Karpas-422 (cell line): ENCODE measurements around the gene AGAP1. TPM values are rescaled to one million over a fixed set of nuclear protein-coding genes. Genes with fewer than 3 reads are reported as not detected.

Source experiments
- DNase-seq: peaks from one replicate; pipeline ENCODE4 v3.0.0-alpha.2; 2015
- H2AFZ ChIP-seq: fragments of 200-600 bp; sonication (generic); 2 replicates; pipeline ENCODE4 v1.6.1; 2014; ENCODE audit warnings: antibody characterized with exemption, low read length, mixed read lengths
- H3K27ac ChIP-seq: fragments of 200-600 bp; sonication (generic); 2 replicates; pipeline ENCODE4 v1.5.1; 2014; ENCODE audit warnings: mild to moderate bottlenecking, low read length, moderate library complexity
- H3K27me3 ChIP-seq: fragments of 200-600 bp; sonication (generic); 2 replicates; pipeline ENCODE4 v1.6.1; 2014; ENCODE audit warnings: low read length, mixed read lengths
- H3K36me3 ChIP-seq: fragments of 200-600 bp; sonication (generic); 2 replicates; pipeline ENCODE4 v1.6.1; 2014; ENCODE audit warnings: low read length, mixed read lengths; ENCODE audit not compliant: insufficient read depth
- H3K4me1 ChIP-seq: fragments of 200-600 bp; sonication (generic); 2 replicates; pipeline ENCODE4 v1.6.1; 2014; ENCODE audit warnings: mild to moderate bottlenecking, low read length, mixed read lengths
- H3K4me2 ChIP-seq: fragments of 200-600 bp; sonication (generic); 2 replicates; pipeline ENCODE4 v1.6.1; 2014; ENCODE audit warnings: low read length, low read depth, mild to moderate bottlenecking; ENCODE audit not compliant: poor library complexity, severe bottlenecking
- H3K4me3 ChIP-seq: fragments of 200-600 bp; sonication (generic); 2 replicates; pipeline ENCODE4 v1.5.1; 2014; ENCODE audit warnings: mild to moderate bottlenecking, antibody characterized with exemption, low read length, mixed read lengths
- H3K79me2 ChIP-seq: fragments of 200-600 bp; sonication (generic); 2 replicates; pipeline ENCODE4 v1.6.1; 2014; ENCODE audit warnings: mild to moderate bottlenecking, low read length, mixed read lengths
- H3K9ac ChIP-seq: fragments of 200-600 bp; sonication (generic); 2 replicates; pipeline ENCODE4 v1.6.0; 2014; ENCODE audit warnings: low read length
- H3K9me2 ChIP-seq: fragments of 200-600 bp; sonication (generic), shearing (Covaris generic); replicated peaks from 2 replicates; pipeline ENCODE4 v1.6.0; 2014; ENCODE audit warnings: mild to moderate bottlenecking, low read length, moderate library complexity; ENCODE audit not compliant: insufficient read depth
- H3K9me3 ChIP-seq: fragments of 300-700, 200-600 bp; sonication (generic); 2 replicates; pipeline ENCODE4 v1.6.1; 2014; ENCODE audit warnings: low read length, mixed read lengths
- H4K20me1 ChIP-seq: fragments of 200-600 bp; sonication (generic); 2 replicates; pipeline ENCODE4 v1.6.1; 2014; ENCODE audit warnings: mild to moderate bottlenecking, antibody characterized with exemption, low read length, low read depth; ENCODE audit not compliant: insufficient read depth
- total RNA-seq: library from RNA; depleted of rRNA; stranded (reverse); fragments of >200 nt; shearing (Covaris generic); gene quantifications from 2 replicates; pipeline ENCODE4 v1.2.3, GENCODE V29; 2014; ENCODE audit warnings: low replicate concordance

The AGAP1 gene
- total RNA-seq, 1 experiment from 2014 or later: not detected

- Histone ChIP-seq H2AFZ (no peak overlapping the region), H3K9me3 (no peaks in the 10 kb centered on the region), H4K20me1 (no peaks in the 10 kb centered on the region), H3K4me3 (no peak overlapping the region), H3K79me2 (no peaks in the 10 kb centered on the region), H3K4me2 (no peak overlapping the region), H3K27ac (no peak overlapping the region), H3K36me3 (no peaks in the 10 kb centered on the region), H3K4me1 (no peaks in the 10 kb centered on the region), H3K27me3 (no peaks in the 10 kb centered on the region), H3K9me2 (no peaks in the 10 kb centered on the region), H3K9ac (no peak overlapping the region)
- no peak for DNase-seq
These were observed 432.4 kb downstream of the AGAP1 start for GRCh38 chr2:235926229-235926628.

GRCh38 chr2:235928751-235929370 lies 435.0 kb downstream of the AGAP1 start:
- no peak for DNase-seq
- no peaks in the 10 kb centered on the region for H3K79me2 ChIP-seq
- H3K9me2 ChIP-seq: no peaks in the 10 kb centered on the region
- H2AFZ ChIP-seq: no peak overlapping the region
- no peak overlapping the region for H3K4me2 ChIP-seq
- no peak overlapping the region for H3K4me3 ChIP-seq
- no peaks in the 10 kb centered on the region for H3K4me1 ChIP-seq
- no peak overlapping the region for H3K9ac ChIP-seq
- no peaks in the 10 kb centered on the region for H3K27me3 ChIP-seq
- H3K36me3 ChIP-seq: no peaks in the 10 kb centered on the region
- no peaks in the 10 kb centered on the region for H3K9me3 ChIP-seq
- no peak overlapping the region for H3K27ac ChIP-seq
- H4K20me1 ChIP-seq: no peaks in the 10 kb centered on the region

DNA sequence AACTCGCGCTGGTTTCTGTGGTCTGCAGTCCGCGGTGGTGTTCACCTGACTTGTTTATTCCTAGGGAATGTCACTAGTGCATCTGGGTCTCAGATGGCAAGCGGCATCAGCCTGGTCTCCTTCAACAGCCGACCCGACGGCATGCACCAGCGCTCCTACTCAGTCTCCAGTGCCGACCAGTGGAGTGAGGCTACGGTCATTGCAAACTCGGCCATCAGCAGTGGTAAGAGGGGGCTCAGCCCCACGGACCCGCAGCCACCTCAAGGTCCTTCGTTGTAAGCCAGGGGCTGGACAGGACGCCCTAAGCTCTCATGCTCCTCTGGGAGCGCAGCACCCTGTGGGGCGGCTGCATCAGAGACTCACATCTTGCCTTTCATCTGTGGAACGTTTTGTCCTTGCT lies 436.9 kb downstream of the AGAP1 start:
- Histone ChIP-seq H3K4me3 (no peak overlapping the region), H3K9me3 (no peaks in the 10 kb centered on the region), H3K36me3 (no peaks in the 10 kb centered on the region), H3K4me2 (no peak overlapping the region), H4K20me1 (no peaks in the 10 kb centered on the region), H3K9ac (no peak overlapping the region), H3K79me2 (no peaks in the 10 kb centered on the region), H3K27me3 (no peaks in the 10 kb centered on the region), H3K4me1 (no peaks in the 10 kb centered on the region), H3K27ac (no peak overlapping the region), H2AFZ (no peak overlapping the region), H3K9me2 (no peaks in the 10 kb centered on the region)
- DNase-seq: no peak

DNA sequence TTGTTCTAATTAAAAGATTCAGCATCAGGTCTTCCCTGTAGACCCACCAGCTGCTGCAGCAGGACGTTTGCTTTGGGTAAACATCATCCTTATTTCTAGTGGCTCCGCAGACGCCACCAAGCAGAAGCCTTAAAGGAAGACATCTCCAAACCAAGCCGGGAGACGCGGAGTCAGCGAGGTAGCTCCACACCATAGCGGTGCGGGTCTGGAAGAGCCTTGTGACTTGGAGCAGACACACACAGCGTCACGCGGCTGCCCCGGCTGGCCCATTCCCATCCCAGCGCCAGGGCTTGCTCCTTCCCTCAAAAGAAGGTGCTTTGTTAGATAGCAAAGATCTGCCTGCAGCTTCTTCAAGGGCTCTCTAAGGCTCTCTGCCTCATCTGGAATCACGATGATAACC lies 437.8 kb downstream of the AGAP1 start:
- Histone ChIP-seq H3K27ac (no peak overlapping the region), H3K4me2 (no peak overlapping the region), H3K79me2 (no peaks in the 10 kb centered on the region), H3K36me3 (no peaks in the 10 kb centered on the region), H3K4me3 (no peak overlapping the region), H4K20me1 (no peaks in the 10 kb centered on the region), H3K9me3 (peaks cover 5% of the 10 kb centered on the region; the same call in 1 of the 2 replicates), H3K4me1 (no peaks in the 10 kb centered on the region), H3K9ac (no peak overlapping the region), H3K9me2 (no peaks in the 10 kb centered on the region), H3K27me3 (no peaks in the 10 kb centered on the region), H2AFZ (no peak overlapping the region)
- no peak for DNase-seq

DNA sequence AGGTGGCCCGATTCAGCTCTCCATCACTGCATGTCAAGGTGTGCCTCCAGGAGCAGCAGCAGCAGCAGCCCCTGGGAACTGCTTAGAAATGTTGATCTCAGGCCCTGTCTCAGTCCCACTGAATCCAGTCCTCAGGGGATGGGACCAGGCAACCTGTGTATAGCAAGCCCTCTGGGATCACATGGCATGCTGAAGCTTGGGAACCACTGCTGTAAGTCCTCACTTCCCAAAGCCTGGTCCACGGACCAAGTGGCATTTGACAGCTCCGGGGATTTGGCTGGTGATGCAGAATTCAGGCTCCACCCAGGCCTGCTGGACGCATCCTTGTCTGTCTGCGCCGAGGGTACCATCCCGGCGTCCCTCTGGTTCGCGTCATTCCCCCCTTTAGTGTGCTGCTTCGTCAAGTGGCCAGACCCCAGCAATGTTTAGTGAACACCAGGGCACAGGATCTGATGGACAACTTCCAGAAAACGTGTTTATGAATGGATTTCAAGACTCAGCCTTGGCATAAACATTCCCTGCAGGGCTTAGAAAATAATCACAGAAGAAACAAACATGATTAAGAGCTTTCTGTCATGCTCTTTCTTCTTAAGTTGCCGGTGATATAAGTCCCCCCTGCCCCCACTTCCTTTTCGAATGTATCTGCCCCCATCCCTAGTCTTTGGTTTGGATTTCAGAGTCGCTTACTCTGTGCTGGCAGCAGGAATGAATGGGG lies 440.4 kb downstream of the AGAP1 start:
- H3K9ac ChIP-seq: no peak overlapping the region
- H3K4me2 ChIP-seq: no peak overlapping the region
- H3K9me2 ChIP-seq: no peaks in the 10 kb centered on the region
- H3K79me2 ChIP-seq: no peaks in the 10 kb centered on the region
- no peak overlapping the region for H3K27ac ChIP-seq
- H3K4me1 ChIP-seq: no peaks in the 10 kb centered on the region
- no peak for DNase-seq
- H3K36me3 ChIP-seq: no peaks in the 10 kb centered on the region
- no peak overlapping the region for H2AFZ ChIP-seq
- no peaks in the 10 kb centered on the region for H4K20me1 ChIP-seq
- H3K27me3 ChIP-seq: no peaks in the 10 kb centered on the region
- peaks cover 5% of the 10 kb centered on the region; the same call in 1 of the 2 replicates for H3K9me3 ChIP-seq
- no peak overlapping the region for H3K4me3 ChIP-seq

- Histone ChIP-seq H3K4me1 (no peaks in the 10 kb centered on the region), H3K9ac (no peak overlapping the region), H3K4me3 (no peak overlapping the region), H3K36me3 (no peaks in the 10 kb centered on the region), H3K4me2 (no peak overlapping the region), H2AFZ (no peak overlapping the region), H3K9me3 (peaks cover 5% of the 10 kb centered on the region; the same call in 1 of the 2 replicates), H3K27ac (no peak overlapping the region), H3K27me3 (no peaks in the 10 kb centered on the region), H3K79me2 (no peaks in the 10 kb centered on the region), H4K20me1 (no peaks in the 10 kb centered on the region), H3K9me2 (no peaks in the 10 kb centered on the region)
- no peak for DNase-seq
These were observed 441.1 kb downstream of the AGAP1 start for GRCh38 chr2:235934774-235935484.

- DNase-seq: no peak
- no peak overlapping the region for H2AFZ ChIP-seq
- H3K36me3 ChIP-seq: no peaks in the 10 kb centered on the region
- H3K9me2 ChIP-seq: no peaks in the 10 kb centered on the region
- H3K9me3 ChIP-seq: peaks cover 5% of the 10 kb centered on the region; the same call in 1 of the 2 replicates
- H3K27ac ChIP-seq: no peak overlapping the region
- no peak overlapping the region for H3K9ac ChIP-seq
- H3K4me3 ChIP-seq: no peak overlapping the region
- no peaks in the 10 kb centered on the region for H4K20me1 ChIP-seq
- no peaks in the 10 kb centered on the region for H3K79me2 ChIP-seq
- no peaks in the 10 kb centered on the region for H3K4me1 ChIP-seq
- H3K27me3 ChIP-seq: no peaks in the 10 kb centered on the region
- no peak overlapping the region for H3K4me2 ChIP-seq
These were observed 441.9 kb downstream of the AGAP1 start for GRCh38 chr2:235935773-235936172.

- Histone ChIP-seq H3K4me1 (no peaks in the 10 kb centered on the region), H3K36me3 (no peaks in the 10 kb centered on the region), H3K9ac (no peak overlapping the region)
These were observed 442.6 kb downstream of the AGAP1 start for GRCh38 chr2:235936493-235936892.

More at GRCh38 chr2:235936493-235936892, 442.6 kb downstream of the AGAP1 start:
- no peak overlapping the region for H2AFZ ChIP-seq
- H3K27me3 ChIP-seq: no peaks in the 10 kb centered on the region
- no peaks in the 10 kb centered on the region for H3K9me2 ChIP-seq
- no peak overlapping the region for H3K27ac ChIP-seq
- H3K4me3 ChIP-seq: no peak overlapping the region
- H3K4me2 ChIP-seq: no peak overlapping the region
- peaks cover 5% of the 10 kb centered on the region; the same call in 1 of the 2 replicates for H3K9me3 ChIP-seq
- H3K79me2 ChIP-seq: no peaks in the 10 kb centered on the region
- DNase-seq: peak; percentile 55
- H4K20me1 ChIP-seq: no peaks in the 10 kb centered on the region
